AG08395 (cell line): ENCODE data around the gene TENM4.

Source experiments
- DNase-seq: peaks from one replicate; pipeline ENCODE4 v3.0.0; 2012; ENCODE audit warnings: mixed read lengths, low spot score

Gene TENM4

GRCh38 chr11:78972590-78972989, 468.2 kb downstream of the TENM4 start:
- DNase-seq, result no peak

- no peak for DNase-seq
Observed at GRCh38 chr11:78972177-78972576, 468.7 kb downstream of the TENM4 start.

GRCh38 chr11:78967811-78968210, 473.0 kb downstream of the TENM4 start:
- no peak for DNase-seq

GRCh38 chr11:78965432-78965831, 475.4 kb downstream of the TENM4 start:
- DNase-seq, result no peak

GRCh38 chr11:78961937-78962701, 478.7 kb downstream of the TENM4 start:
- peak; percentile 41 for DNase-seq

GRCh38 chr11:78961247-78961646, 479.6 kb downstream of the TENM4 start:
- peak; percentile 35 for DNase-seq

- no peak for DNase-seq
Observed at GRCh38 chr11:78958444-78958843, 482.4 kb downstream of the TENM4 start.

GRCh38 chr11:78957476-78958245, 483.2 kb downstream of the TENM4 start:
- DNase-seq, result peak; percentile 31

GRCh38 chr11:78954696-78955095, 486.1 kb downstream of the TENM4 start:
- DNase-seq, result no peak

GRCh38 chr11:78954261-78954660, 486.6 kb downstream of the TENM4 start:
- DNase-seq, result no peak

GRCh38 chr11:78952890-78953289, 487.9 kb downstream of the TENM4 start:
- no peak for DNase-seq

GRCh38 chr11:78952175-78952574, 488.7 kb downstream of the TENM4 start:
- no peak for DNase-seq

GRCh38 chr11:78949976-78950690, 490.7 kb downstream of the TENM4 start:
- no peak for DNase-seq

- DNase-seq, result peak; percentile 47
Observed at GRCh38 chr11:78946945-78947902, 493.6 kb downstream of the TENM4 start.

GRCh38 chr11:78943841-78944240, 497.0 kb downstream of the TENM4 start:
- no peak for DNase-seq

GRCh38 chr11:78943154-78943553, 497.7 kb downstream of the TENM4 start:
- DNase-seq, result no peak

- no peak for DNase-seq
Observed at GRCh38 chr11:78941226-78941851, 499.5 kb downstream of the TENM4 start.

GRCh38 chr11:78940500-78941225, 500.2 kb downstream of the TENM4 start:
- DNase-seq, result no peak

GRCh38 chr11:78938971-78939370, 501.9 kb downstream of the TENM4 start:
- no peak for DNase-seq

- no peak for DNase-seq
Observed at GRCh38 chr11:78938036-78938435, 502.8 kb downstream of the TENM4 start.
